ENCODE data around the gene HOXA5. TPM values are rescaled to one million over a fixed set of nuclear protein-coding genes. Genes with fewer than 3 reads are reported as not detected.

Gene HOXA5
- total and polyA plus RNA-seq, 2 of the 8 experiments (the other 6 are each of a cell fraction or from before 2014, with no cell fraction given): not detected

GRCh38 chr7:27110186-27111031, 33.1 kb downstream of the HOXA5 start:
- Histone ChIP-seq H2BK12ac (ENCODE audit: low read depth, low read length) (no peak overlapping the region), H2BK15ac (ENCODE audit: low read length) (no peak overlapping the region), H4K8ac (ENCODE audit: extremely low read depth, insufficient read depth, low read length) (no peak overlapping the region), H3K4ac (replicated peaks; ENCODE audit: insufficient read length, low read depth, low read length) (no peak overlapping the region), H3K23me2 (ENCODE audit: low read depth, low read length) (no peaks in the 10 kb centered on the region), H3K4me1 (replicated peaks in 1 of 4; ENCODE audit: control insufficient read depth in 3 of 4, insufficient read depth in 4 of 4, low read length in 3 of 4) (peaks cover 0 to 22% (median 8%) of the 10 kb centered on the region in 4 experiments; a peak in 5 of 7 replicates), H3K79me1 (ENCODE audit: low read depth, low read length) (no peaks in the 10 kb centered on the region), H2BK5ac (ENCODE audit: low read depth, low read length) (no peak overlapping the region), H3K23ac (ENCODE audit: insufficient read length) (no peak overlapping the region), H3K4me3 (ENCODE audit: extremely low read depth in 1 of 4, insufficient read depth in 2 of 4, low read depth in 3 of 4, low read length in 4 of 4) (peak overlapping the region in 3 of 4 experiments; percentile 11 to 46 (median 23); a peak in 5 of 8 replicates), H2AK5ac (ENCODE audit: low read depth, low read length) (no peak overlapping the region), H3K27ac (ENCODE audit: low read depth, low read length) (no peak overlapping the region), H4K20me1 (replicated peaks in 1 of 2; ENCODE audit: control insufficient read depth in 1 of 2, insufficient read depth in 2 of 2, low read length in 2 of 2) (peaks cover 27 to 33% of the 10 kb centered on the region in 2 experiments), H4K5ac (ENCODE audit: insufficient read length, low read depth, low read length) (no peak overlapping the region), H3K18ac (ENCODE audit: extremely low read depth, low read length) (no peak overlapping the region), H3K27me3 (replicated peaks in 1 of 4; ENCODE audit: control insufficient read depth in 3 of 4, extremely low read depth in 1 of 4, insufficient read depth in 3 of 4, low read length in 3 of 4) (peaks cover 93 to 98% (median 97%) of the 10 kb centered on the region in 4 experiments), H3K79me2 (ENCODE audit: control insufficient read depth in 1 of 2, insufficient read depth in 2 of 2, low read length in 2 of 2) (no peaks in the 10 kb centered on the region), H2BK20ac (ENCODE audit: low read length) (no peak overlapping the region), H4K91ac (replicated peaks; ENCODE audit: insufficient read length, low read length) (no peak overlapping the region), H3K36me3 (ENCODE audit: control insufficient read depth in 2 of 4, insufficient read depth in 4 of 4, low read length in 3 of 4) (peaks cover 0 to 3% (median 0%) of the 10 kb centered on the region in 4 experiments; a peak in 2 of 8 replicates), H2BK120ac (replicated peaks; ENCODE audit: low read depth, low read length) (no peak overlapping the region), H3K9me3 (ENCODE audit: insufficient read depth in 2 of 2, low read depth in 1 of 2, low read length in 1 of 2) (no peaks in the 10 kb centered on the region), H3K14ac (ENCODE audit: insufficient read length) (no peak overlapping the region), H3K4me2 (ENCODE audit: insufficient read depth in 1 of 2, low read depth in 2 of 2, low read length in 2 of 2) (peak overlapping the region; percentile 51 to 70), H3K9ac (replicated peaks in 1 of 4; ENCODE audit: extremely low read depth in 1 of 4, low read depth in 3 of 4, low read length in 3 of 4) (no peak overlapping the region), H3K56ac (replicated peaks; ENCODE audit: insufficient read length, low read depth, low read length) (no peak overlapping the region), H2AFZ (ENCODE audit: low read length) (no peak overlapping the region)
- ChIA-PET POLR2A (ENCODE audit: partially characterized antibody) (interaction anchor here (0.7 kb wide), 1 partner anchor 14 kb away, joined by 3 read pairs; no protein-coding TSS in a partner anchor), CTCF (ENCODE audit: partially characterized antibody) (interaction anchor here (0.7 to 4.1 kb wide), 17 partner anchors 9 to 958 kb away, joined by 3 to 14 read pairs (median 4); partner anchors contain the start of genes HOXA5, HOXA7 and NFE2L3)
- FAIRE-seq: no peak
- WGBS, 2 experiments (ENCODE audit: extremely low coverage in 1 of 2, insufficient coverage in 1 of 2, insufficient read length in 1 of 2, insufficient replicate concordance in 2 of 2, low coverage in 1 of 2, low lambda C conversion rate in 2 of 2, missing lambda C conversion rate in 1 of 2): 5% methylated on average over 51 of the region's 66 CpGs; no CpG with 5 or more reads in 1 of the 2 experiments
- DNase-seq (ENCODE audit: low read depth in 1 of 2, low spot score in 2 of 2): peak in 1 of 2 experiments; percentile 83
- no peak for TF ChIP-seq JUN (IDR thresholded peaks at IDR 0.05; ENCODE audit: low read depth, low read length)
- TF ChIP-seq CHD1 (IDR thresholded peaks at IDR 0.05; ENCODE audit: low read depth, low read length): no peak
- 0 out of 2 replicates have a peak, but pooled peaks have one; percentile 16 for TF ChIP-seq E2F6 (IDR thresholded peaks at IDR 0.05)
- peak; percentile 51 for TF ChIP-seq KDM4A (IDR thresholded peaks at IDR 0.05; ENCODE audit: low read depth, low read length, severe bottlenecking)
- TF ChIP-seq SUZ12 (IDR thresholded peaks at IDR 0.05; ENCODE audit: low read length): peak; percentile 76
- peak; percentile 90 for TF ChIP-seq USF2 (IDR thresholded peaks at IDR 0.05; ENCODE audit: low read length)
- TF ChIP-seq ATF3 (IDR thresholded peaks at IDR 0.05; ENCODE audit: insufficient read depth, low read depth, low read length): 0 out of 2 replicates have a peak, but pooled peaks have one; percentile 28
- TF ChIP-seq EZH2 (IDR thresholded peaks at IDR 0.05; ENCODE audit: low read depth, low read length, severe bottlenecking): peak; percentile 87
